Fibroblast of skin of back (primary cell): ENCODE data around the gene CCDC106.

Experiments
- DNase-seq: peaks from one replicate; pipeline ENCODE4 v3.0.0-alpha.2; 2013

The CCDC106 gene

GRCh38 chr19:55699221-55699620 lies 51.2 kb downstream of the CCDC106 start:
- DNase-seq: no peak

- no peak for DNase-seq
Measured at GRCh38 chr19:55700813-55701212, 52.8 kb downstream of the CCDC106 start.

GRCh38 chr19:55702131-55702627 lies 54.2 kb downstream of the CCDC106 start:
- DNase-seq: no peak
